Right lobe of liver (tissue), 4 donors: ENCODE data around the gene PAM16.

ENCODE experiments used
- POLR2A ChIP-seq: fragments of 450-650 bp; IDR thresholded peaks from one replicate; pipeline ENCODE4 v1.6.1; 2017; ENCODE audit warnings: antibody characterized with exemption, mild to moderate bottlenecking
- TF ChIP-seq, protein P1 (sequence below), 4 donors: fragments of 200-600 bp in 3 of 4; fragments of 450-650 bp in 1 of 4; IDR thresholded peaks; one replicate each; pipeline versions ENCODE4 v1.5.1 to v1.8.0; 2016 to 2022; ENCODE audit warnings: antibody characterized with exemption in 4 of 4, mild to moderate bottlenecking in 2 of 4
- donor health status: DM: no; HTN: no; CAD: no.
- donor health status: DM: no; HTN: no; CAD: no.
- donor health status: DM: no; HTN: yes; CAD: no.

DNA sequence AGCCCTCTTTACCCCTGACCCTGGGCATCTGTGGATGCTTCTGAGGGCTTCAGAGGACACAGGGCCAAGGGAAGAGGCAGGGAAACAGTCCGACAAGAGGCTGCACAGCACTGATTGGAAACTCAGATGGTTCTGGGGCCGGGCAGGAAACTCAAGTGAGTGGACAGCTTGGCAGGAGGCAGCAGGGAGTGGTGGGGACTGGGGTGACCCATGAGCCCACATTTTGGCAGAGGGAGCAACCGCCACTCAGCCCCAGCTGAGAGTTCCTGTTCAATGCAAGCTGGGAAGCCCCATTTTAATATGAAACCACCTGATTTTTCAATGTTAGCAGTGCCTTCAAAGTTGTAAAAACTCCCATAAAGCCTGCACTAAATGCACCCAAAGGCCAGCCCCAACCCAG, 19.0 kb upstream of the PAM16 start:
- TF ChIP-seq, protein P1, sequence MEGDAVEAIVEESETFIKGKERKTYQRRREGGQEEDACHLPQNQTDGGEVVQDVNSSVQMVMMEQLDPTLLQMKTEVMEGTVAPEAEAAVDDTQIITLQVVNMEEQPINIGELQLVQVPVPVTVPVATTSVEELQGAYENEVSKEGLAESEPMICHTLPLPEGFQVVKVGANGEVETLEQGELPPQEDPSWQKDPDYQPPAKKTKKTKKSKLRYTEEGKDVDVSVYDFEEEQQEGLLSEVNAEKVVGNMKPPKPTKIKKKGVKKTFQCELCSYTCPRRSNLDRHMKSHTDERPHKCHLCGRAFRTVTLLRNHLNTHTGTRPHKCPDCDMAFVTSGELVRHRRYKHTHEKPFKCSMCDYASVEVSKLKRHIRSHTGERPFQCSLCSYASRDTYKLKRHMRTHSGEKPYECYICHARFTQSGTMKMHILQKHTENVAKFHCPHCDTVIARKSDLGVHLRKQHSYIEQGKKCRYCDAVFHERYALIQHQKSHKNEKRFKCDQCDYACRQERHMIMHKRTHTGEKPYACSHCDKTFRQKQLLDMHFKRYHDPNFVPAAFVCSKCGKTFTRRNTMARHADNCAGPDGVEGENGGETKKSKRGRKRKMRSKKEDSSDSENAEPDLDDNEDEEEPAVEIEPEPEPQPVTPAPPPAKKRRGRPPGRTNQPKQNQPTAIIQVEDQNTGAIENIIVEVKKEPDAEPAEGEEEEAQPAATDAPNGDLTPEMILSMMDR (IDR thresholded peaks at IDR 0.05) = no peak
- TF ChIP-seq POLR2A = no peak
